Measurements from ENCODE around the gene VPS11.
"Not testable (repeated sequence)": the region's sequence is repeated elsewhere in the genome, so short reads cannot be mapped to it uniquely, and the experiment has no call there.

VPS11 gene

GRCh38 chr11:119067371-119068222, at the start of gene VPS11:
TSS of gene VPS11 (plus strand) at chr11:119067818. CDS start at chr11:119067824, 6 bp downstream.
- peak; percentile 98 for FAIRE-seq
- peak; percentile 99 for DNase-seq (ENCODE audit: insufficient read length, low spot score)

- peak; percentile 88 for DNase-seq (ENCODE audit: insufficient read length, low spot score)
- peak; percentile 94 for FAIRE-seq
Observed at GRCh38 chr11:119018074-119018938, 49.3 kb upstream of the VPS11 start, which contains the start of the genes RPS25 and TRAPPC4. TSS of gene RPS25 (minus strand) at chr11:119018343. CDS start at chr11:119018284, 59 bp downstream. TSS of gene TRAPPC4 (plus strand) at chr11:119018766. CDS start at chr11:119018796, 30 bp downstream.

GRCh38 chr11:119019996-119020395, 47.6 kb upstream of the VPS11 start:
- FAIRE-seq (no peak), DNase-seq (ENCODE audit: insufficient read length, low spot score) (no peak)

GRCh38 chr11:119021631-119022030, 46.0 kb upstream of the VPS11 start:
- DNase-seq (ENCODE audit: insufficient read length, low spot score) (no peak), FAIRE-seq (no peak)

GRCh38 chr11:119023741-119024140, 43.9 kb upstream of the VPS11 start:
- DNase-seq (ENCODE audit: insufficient read length, low spot score): no peak
- no peak for FAIRE-seq

GRCh38 chr11:119024430-119025098, 43.1 kb upstream of the VPS11 start:
- DNase-seq (ENCODE audit: insufficient read length, low spot score) (no peak), FAIRE-seq (no peak)

- DNase-seq (ENCODE audit: insufficient read length, low spot score) (no peak), FAIRE-seq (no peak)
Observed at GRCh38 chr11:119025099-119025473, 42.5 kb upstream of the VPS11 start.

- FAIRE-seq (no peak), DNase-seq (ENCODE audit: insufficient read length, low spot score) (no peak)
Observed at GRCh38 chr11:119025541-119025940, 42.1 kb upstream of the VPS11 start.

- no peak for FAIRE-seq
- no peak for DNase-seq (ENCODE audit: insufficient read length, low spot score)
Observed at GRCh38 chr11:119025978-119026766, 41.4 kb upstream of the VPS11 start.

- FAIRE-seq (no peak), DNase-seq (ENCODE audit: insufficient read length, low spot score) (no peak)
Observed at GRCh38 chr11:119026970-119027369, 40.6 kb upstream of the VPS11 start.

GRCh38 chr11:119027561-119028345, 39.9 kb upstream of the VPS11 start:
- DNase-seq (ENCODE audit: insufficient read length, low spot score) (no peak), FAIRE-seq (no peak)

- FAIRE-seq (no peak), DNase-seq (ENCODE audit: insufficient read length, low spot score) (no peak)
Observed at GRCh38 chr11:119028346-119029068, 39.1 kb upstream of the VPS11 start.

- DNase-seq (ENCODE audit: insufficient read length, low spot score) (no peak), FAIRE-seq (no peak)
Observed at GRCh38 chr11:119029069-119029339, 38.6 kb upstream of the VPS11 start.

- DNase-seq (ENCODE audit: insufficient read length, low spot score) (no peak), FAIRE-seq (peak; percentile 21)
Observed at GRCh38 chr11:119029340-119030028, 38.1 kb upstream of the VPS11 start.

- no peak for DNase-seq (ENCODE audit: insufficient read length, low spot score)
- peak; percentile 31 for FAIRE-seq
Observed at GRCh38 chr11:119030029-119030328, 37.6 kb upstream of the VPS11 start.

GRCh38 chr11:119030329-119031047, 37.1 kb upstream of the VPS11 start, which contains the start of gene SLC37A4:
TSS of gene SLC37A4 (minus strand) at chr11:119030877.
- peak; percentile 95 for DNase-seq (ENCODE audit: insufficient read length, low spot score)
- FAIRE-seq: peak; percentile 97

GRCh38 chr11:119031912-119032280, 35.7 kb upstream of the VPS11 start:
- FAIRE-seq (no peak), DNase-seq (ENCODE audit: insufficient read length, low spot score) (no peak)

- not testable (repeated sequence) for FAIRE-seq; DNase-seq (ENCODE audit: insufficient read length, low spot score)
Observed at GRCh38 chr11:119033421-119033820, 34.2 kb upstream of the VPS11 start.

Data from GM19239 (cell line).